Motor neuron (in vitro differentiated cells): ENCODE measurements around the gene IHH. TPM values are rescaled to one million over a fixed set of nuclear protein-coding genes. Genes with fewer than 3 reads are reported as not detected.
A peak's percentile ranks its signal among the peaks of the same experiment; 100 is the strongest.

Experiments
- ATAC-seq, 8 experiments: fragments of 200-7000 bp; cut with Tn5 transposase; replicated peaks in 6 of 8; 2 replicates each; pipeline ENCODE4 v1.8.0; 2021; ENCODE audit warnings: mild to moderate bottlenecking in 8 of 8, moderate library complexity in 8 of 8
- H3K27ac ChIP-seq, 2 donors: fragments of 250-450 bp; sonication (Bioruptor Pico); 2 replicates each; pipeline ENCODE4 v1.9.0; 2021; ENCODE audit warnings: antibody characterized with exemption in 2 of 2, mild to moderate bottlenecking in 2 of 2, moderate library complexity in 1 of 2
- H3K4me1 ChIP-seq, 2 donors: fragments of 250-450 bp; sonication (Bioruptor Pico); replicated peaks in 1 of 2; 2 replicates each; pipeline ENCODE4 v1.6.1; 2021; ENCODE audit warnings: antibody characterized with exemption in 2 of 2, mild to moderate bottlenecking in 2 of 2, moderate library complexity in 1 of 2
- H3K4me3 ChIP-seq, 5 donors: fragments of 250-450 bp; sonication (Bioruptor Pico); 2 replicates each; pipeline ENCODE4 v1.9.0; 2021; ENCODE audit warnings: antibody characterized with exemption in 5 of 5, mild to moderate bottlenecking in 5 of 5, moderate library complexity in 4 of 5
- WGBS, 10 experiments: fragments of 450-650 bp; shearing (Covaris generic); methylation state at CpG; one replicate each; pipeline ENCODE4 v1.0.0; 2022; 5-methylcytosine and 5-hydroxymethylcytosine counted together
- in situ Hi-C, 9 experiments: fragments of 400-800 bp; cut with MboI; loops; one replicate each; pipeline ENCODE4 v1.15.0; 2021; ENCODE audit warnings: low sequenced_read_pairs in 9 of 9, low pct_unique_long_range_greater_than_20kb in 2 of 9; ENCODE audit not compliant: unreplicated experiment in 9 of 9
- total RNA-seq, 8 experiments: library from RNA; unstranded; fragments of 300-600 nt; gene quantifications; 2 replicates each; pipeline versions ENCODE4 v1.2.3 to v1.2.4, GENCODE V29; 2022

IHH gene
- total RNA-seq, 8 experiments from 2014 or later = 0.08 to 0.57 (median 0.46) TPM; not detected in 3

DNA sequence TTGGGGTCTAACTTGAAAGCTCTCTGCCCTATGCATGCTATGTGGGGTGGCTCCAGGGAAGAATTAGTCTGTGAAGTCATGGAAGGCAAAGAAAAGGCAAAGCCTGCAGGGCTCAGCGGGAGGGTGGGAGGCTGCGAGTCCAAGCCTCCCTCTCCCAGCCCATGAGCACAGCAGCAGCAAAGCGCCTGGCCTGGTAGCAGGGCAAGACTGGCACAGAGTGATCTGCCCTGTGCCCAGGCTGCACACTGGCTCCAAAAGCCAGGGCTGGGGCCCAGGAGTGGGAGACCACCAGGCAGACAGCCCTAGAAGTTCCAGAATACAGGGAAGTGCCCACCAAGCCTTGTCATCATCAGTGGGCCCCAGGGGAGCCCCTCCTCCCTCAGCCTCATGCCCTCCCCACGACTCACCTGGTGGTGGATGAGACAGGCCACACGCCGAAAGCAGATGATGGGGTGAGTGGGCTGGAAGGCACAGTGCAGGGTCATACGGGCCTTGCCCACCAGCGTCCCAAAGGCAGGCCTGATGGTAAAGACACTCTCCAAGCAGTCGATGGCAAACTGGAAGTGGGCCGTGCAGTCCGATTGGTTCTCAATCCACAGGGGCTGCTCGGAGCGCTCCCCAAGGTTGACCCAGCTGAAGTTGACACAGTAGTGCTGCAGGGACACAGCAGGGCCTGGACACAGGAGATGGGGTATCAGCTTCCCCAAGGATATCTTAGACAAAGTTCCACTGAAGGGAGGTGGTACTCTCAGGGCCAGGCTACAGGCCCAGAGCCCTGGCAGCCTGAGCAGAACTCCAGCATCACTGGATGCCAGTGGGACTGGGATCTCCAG is 31.5 kb downstream of the IHH start:
- Histone ChIP-seq H3K27ac (no peak overlapping the region), H3K4me3 (no peak overlapping the region), H3K4me1 (no peaks in the 10 kb centered on the region)
- ATAC-seq = peak in 3 of 8 experiments; percentile 8 to 35 (median 24)
- WGBS, 10 experiments = 19 to 51% (median 32%) methylated on average over 2 to 4 of the region's 13 CpGs; no CpG with 5 or more reads in 6 of the 10 experiments
- in situ Hi-C loops = loop anchor here in 1 of 9 experiments (10.0 kb wide), 1 partner anchor 126 kb away; no protein-coding TSS in a partner anchor

DNA sequence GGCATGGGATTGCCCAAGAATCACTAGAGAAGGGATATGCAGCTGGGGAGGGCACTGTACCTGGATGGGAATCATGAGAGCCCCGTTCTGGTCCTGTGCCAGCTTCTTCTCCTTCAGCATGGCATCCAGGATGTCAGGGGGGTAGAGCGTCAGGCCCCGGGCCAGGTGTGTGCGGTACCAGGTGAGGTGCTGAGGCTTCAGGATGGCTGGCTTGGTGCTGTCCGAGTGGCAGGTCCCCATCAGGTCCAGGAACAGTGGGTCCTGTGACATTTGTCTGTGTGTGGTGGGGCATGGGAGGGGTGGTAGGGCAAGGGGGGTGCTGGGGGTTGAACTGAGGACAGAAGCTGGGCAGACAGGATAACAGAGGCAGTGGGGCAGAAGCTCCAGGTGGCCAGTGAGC is 32.6 kb downstream of the IHH start:
- ATAC-seq = no peak
- Histone ChIP-seq H3K27ac (no peak overlapping the region), H3K4me3 (no peak overlapping the region), H3K4me1 (no peaks in the 10 kb centered on the region)
- 0 to 73% (median 47%) methylated on average over 1 to 3 of the region's 5 CpGs; no CpG with 5 or more reads in 7 of the 10 experiments for WGBS, 10 experiments
- in situ Hi-C loops = loop anchor here in 1 of 9 experiments (10.0 kb wide), 1 partner anchor 127 kb away; no protein-coding TSS in a partner anchor

DNA sequence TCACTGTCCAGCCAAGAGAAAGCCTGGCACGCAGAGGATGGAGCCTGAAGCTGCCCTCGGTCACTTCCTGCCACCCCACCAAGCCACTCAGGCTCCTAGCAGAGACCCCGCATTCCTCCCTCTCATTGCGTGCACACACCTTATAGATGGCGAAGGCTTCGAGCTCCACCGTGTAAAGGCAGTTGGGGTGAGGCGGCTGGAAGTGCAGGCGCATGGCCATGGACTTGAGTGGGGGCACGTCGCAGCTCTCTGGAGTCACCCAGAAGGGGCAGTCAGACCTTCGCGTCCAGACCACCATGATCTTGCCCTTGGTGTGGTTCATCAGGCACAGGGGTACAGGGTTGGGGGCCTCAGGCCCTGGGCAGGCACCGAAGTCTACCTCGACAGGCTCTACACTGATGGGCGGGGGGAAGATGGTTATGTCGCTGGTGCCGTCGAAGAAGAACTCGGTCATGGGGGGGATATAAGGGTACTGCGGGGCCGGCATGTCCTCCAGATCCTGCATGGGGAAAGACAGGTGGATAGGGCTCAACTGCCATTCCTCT is 33.1 kb downstream of the IHH start:
- Histone ChIP-seq H3K4me3 (no peak overlapping the region), H3K27ac (no peak overlapping the region), H3K4me1 (no peaks in the 10 kb centered on the region)
- in situ Hi-C loops = loop anchor here in 1 of 9 experiments (10.0 kb wide), 1 partner anchor 127 kb away; no protein-coding TSS in a partner anchor
- ATAC-seq = no peak
- 54 to 100% (median 82%) methylated on average over 2 to 5 of the region's 22 CpGs; no CpG with 5 or more reads in 5 of the 10 experiments for WGBS, 10 experiments

DNA sequence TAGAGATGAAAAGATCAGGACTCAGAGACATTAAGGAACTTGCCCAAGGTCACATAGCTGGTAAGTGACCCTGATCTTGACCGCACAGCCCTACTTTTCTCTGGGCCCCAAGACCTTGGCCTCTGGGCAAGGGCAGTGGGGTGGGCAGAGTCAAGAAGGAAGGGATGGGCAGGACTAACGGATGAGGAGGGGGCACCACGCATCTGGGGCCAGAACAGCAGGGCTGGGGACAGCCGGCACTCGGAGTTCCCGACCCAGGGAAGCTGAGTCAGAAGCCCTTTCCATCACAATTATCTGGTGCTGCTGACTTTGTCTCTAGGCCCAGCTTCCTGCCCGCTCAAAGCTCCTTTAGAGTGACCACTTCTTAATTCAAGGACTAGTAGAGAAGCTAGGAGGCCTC is 33.8 kb downstream of the IHH start:
- no peak overlapping the region for H3K4me3 ChIP-seq
- no peak overlapping the region for H3K27ac ChIP-seq
- in situ Hi-C loops = loop anchor here in 1 of 9 experiments (10.0 kb wide), 1 partner anchor 128 kb away; no protein-coding TSS in a partner anchor
- WGBS, 10 experiments = 24 to 100% (median 75%) methylated on average over 1 to 4 of the region's 7 CpGs; no CpG with 5 or more reads in 6 of the 10 experiments
- H3K4me1 ChIP-seq = no peaks in the 10 kb centered on the region
- no peak for ATAC-seq

DNA sequence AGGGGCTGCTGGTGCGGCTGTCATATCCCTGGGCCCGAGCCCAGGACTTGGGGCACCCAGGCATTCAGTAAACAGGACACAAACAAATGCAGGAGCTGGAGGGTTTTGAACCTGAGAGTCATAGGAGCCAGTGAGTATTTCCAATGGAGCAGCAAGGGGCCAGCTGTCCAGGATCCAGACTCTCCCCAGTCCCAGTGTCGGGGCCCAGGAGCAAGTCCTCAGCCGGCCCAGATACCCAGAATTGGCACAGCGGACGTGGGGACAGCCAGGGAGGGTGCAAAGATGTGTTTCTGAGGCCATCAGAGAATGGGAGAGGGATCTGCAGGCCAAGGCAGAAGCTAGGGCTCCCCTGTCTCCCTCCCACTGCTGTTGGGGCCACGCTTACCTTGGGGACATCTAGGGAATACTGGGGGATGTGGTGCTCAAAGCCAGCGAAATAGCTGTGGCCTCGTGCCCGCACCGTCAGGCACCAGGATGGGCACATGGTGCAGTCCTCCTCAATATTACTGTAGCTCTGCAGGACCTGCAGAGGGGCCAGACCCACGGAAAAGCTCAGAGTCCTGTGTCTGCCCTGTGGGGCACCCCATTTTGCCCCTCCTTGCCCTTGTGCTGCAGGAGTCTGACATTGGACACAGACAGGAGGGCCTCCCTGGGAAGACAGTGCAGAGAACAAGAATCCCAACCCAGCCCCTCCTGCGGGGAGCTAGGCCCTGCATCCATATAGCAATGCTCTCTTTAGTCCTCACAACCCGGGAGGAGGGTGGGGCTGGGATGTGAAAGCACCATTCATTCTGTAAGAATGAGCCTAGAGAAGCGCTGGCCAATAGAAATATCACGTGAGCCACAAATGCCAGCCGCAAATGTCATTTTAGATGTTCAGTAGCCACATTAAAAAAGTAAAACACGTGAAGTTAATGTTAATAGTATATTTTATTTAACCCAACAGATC is 34.8 kb downstream of the IHH start:
- in situ Hi-C loops = loop anchor here in 1 of 9 experiments (10.0 kb wide), 1 partner anchor 129 kb away; no protein-coding TSS in a partner anchor
- no peak overlapping the region for H3K27ac ChIP-seq
- 6 to 71% (median 48%) methylated on average over 1 to 7 of the region's 18 CpGs; no CpG with 5 or more reads in 2 of the 10 experiments for WGBS, 10 experiments
- ATAC-seq = peak in 2 of 8 experiments; percentile 25 to 30
- H3K4me1 ChIP-seq = no peaks in the 10 kb centered on the region
- no peak overlapping the region for H3K4me3 ChIP-seq

DNA sequence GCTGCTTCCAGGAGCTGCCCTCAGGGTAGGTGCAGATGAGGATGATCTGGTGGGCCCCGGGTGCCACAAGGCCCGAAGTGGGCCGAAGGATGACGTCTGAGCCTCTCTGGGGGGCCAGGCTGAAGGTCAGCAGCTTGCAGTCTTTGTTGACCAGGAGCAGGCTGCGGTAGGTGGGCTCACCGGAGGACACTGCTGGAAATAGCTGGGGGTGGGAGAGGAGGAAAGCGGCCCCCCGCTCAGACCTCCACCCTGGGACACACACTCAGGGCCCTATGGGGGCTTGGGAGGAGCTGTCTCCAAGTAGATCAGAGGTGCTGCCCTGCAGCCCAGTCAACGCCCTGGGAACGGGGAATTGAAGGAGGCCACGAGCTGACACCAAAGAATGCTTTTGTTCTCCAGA is 36.7 kb downstream of the IHH start:
- Histone ChIP-seq H3K4me3 (no peak overlapping the region), H3K27ac (no peak overlapping the region), H3K4me1 (no peaks in the 10 kb centered on the region)
- no peak for ATAC-seq
- WGBS, 10 experiments = 0 to 58% (median 40%) methylated on average over 1 to 6 of the region's 11 CpGs; no CpG with 5 or more reads in 5 of the 10 experiments
- in situ Hi-C loops = loop anchor here in 2 of 9 experiments (10.0 to 25.0 kb wide), 2 partner anchors 113 to 131 kb away; no protein-coding TSS in a partner anchor

DNA sequence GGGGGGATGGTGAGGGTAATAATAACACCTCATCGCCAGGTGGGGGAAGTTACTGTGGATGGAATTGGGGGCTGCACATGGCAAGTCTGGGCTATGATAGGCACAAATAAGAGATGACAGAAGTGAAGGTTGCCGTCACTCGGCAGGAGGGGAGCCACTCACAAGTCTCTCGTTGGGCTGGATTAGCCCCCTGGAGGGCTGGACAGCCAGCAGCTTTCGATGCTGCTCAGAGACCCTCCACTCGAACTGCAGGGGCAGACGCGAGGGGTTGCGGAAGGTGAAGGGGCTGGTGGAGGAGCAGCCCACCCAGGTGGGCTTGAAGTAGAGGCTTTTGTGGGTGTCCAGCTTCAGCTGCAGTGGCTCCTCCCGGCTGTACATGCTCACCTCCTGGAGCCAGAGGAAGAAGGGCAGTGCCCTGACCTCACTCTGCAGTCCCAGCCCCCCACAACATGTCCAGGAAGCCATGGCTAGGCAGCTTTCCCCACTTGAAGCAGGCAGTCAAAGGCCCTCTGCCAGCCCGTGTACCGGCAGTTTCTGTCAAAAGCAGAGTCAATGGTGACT is 37.6 kb downstream of the IHH start:
- WGBS, 10 experiments = 40 to 73% (median 61%) methylated on average over 2 to 7 of the region's 12 CpGs; no CpG with 5 or more reads in 5 of the 10 experiments
- in situ Hi-C loops = loop anchor here in 2 of 9 experiments (10.0 to 25.0 kb wide), 2 partner anchors 114 to 132 kb away; no protein-coding TSS in a partner anchor
- ATAC-seq = no peak
- H3K4me1 ChIP-seq = no peaks in the 10 kb centered on the region
- H3K4me3 ChIP-seq = no peak overlapping the region
- H3K27ac ChIP-seq = no peak overlapping the region

DNA sequence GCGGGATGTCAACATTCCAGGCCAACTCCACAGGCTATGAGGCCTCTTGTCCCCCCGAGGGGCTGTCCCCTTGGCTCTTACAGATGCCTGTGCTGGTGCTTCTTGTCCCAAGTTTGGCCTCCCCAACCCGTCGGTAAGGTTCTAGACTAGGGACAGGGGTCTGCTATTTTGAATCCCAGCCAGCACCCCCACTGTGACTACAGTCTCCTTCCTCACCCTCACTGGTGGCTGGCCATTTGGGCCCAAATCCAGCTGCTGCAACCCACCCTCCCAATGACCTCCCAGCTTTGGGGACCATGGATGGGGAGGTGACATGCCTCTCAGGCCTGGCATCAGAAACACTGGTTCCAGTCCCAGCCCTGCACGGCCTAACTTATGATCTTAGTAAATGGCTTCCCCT is 38.1 kb downstream of the IHH start:
- 19 to 73% (median 56%) methylated on average over 2 to 3 of the region's 5 CpGs; no CpG with 5 or more reads in 7 of the 10 experiments for WGBS, 10 experiments
- no peaks in the 10 kb centered on the region for H3K4me1 ChIP-seq
- in situ Hi-C loops = loop anchor here in 2 of 9 experiments (10.0 to 25.0 kb wide), 2 partner anchors 115 to 132 kb away; no protein-coding TSS in a partner anchor
- no peak overlapping the region for H3K27ac ChIP-seq
- no peak overlapping the region for H3K4me3 ChIP-seq
- ATAC-seq = no peak

DNA sequence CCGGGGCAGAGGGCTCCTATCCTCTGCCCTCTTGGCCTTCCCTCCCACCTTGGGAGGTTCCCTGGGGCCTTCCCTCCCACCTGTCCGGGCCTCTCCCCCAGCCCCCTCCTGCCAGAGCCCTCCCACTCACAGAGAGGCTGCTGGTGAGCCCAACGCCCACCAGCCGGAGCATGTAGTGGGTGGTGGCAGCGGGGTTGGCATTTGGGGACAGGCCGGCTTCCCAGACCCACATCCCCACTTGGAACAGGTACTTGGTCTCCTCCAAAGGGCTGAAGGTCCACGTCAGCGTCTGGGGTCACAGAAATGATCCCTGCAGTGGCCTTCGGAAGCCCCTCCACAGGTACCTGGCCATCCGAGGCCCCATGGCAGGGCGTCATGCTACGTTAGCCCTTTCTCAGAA is 38.7 kb downstream of the IHH start:
- in situ Hi-C loops = loop anchor here in 2 of 9 experiments (10.0 to 25.0 kb wide), 2 partner anchors 115 to 133 kb away; no protein-coding TSS in a partner anchor
- Histone ChIP-seq H3K4me1 (no peaks in the 10 kb centered on the region), H3K27ac (no peak overlapping the region), H3K4me3 (no peak overlapping the region)
- ATAC-seq = no peak
- 50 to 63% methylated on average over 2 to 4 of the region's 12 CpGs; no CpG with 5 or more reads in 8 of the 10 experiments for WGBS, 10 experiments

DNA sequence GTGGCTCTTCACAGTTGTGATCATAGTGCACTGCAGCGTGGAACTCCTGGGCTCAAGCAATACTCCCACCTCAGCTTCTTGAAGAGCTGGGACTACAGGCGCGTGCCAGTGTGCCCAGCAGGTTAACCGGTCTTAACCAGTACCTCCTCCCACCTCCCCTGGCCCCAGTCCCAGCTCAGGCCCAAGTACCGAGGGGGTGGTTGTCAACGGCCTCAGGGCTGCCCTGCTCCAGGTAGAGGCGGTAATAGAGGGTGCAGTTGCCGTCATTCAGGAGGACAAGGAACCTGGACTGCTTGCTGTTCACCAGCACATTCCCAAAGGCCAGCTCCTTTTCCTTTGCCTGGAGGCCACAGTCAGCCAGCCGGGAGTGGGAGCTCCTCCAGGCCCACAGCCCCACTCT is 39.1 kb downstream of the IHH start:
- no peak overlapping the region for H3K27ac ChIP-seq
- ATAC-seq = no peak
- in situ Hi-C loops = loop anchor here in 2 of 9 experiments (10.0 to 25.0 kb wide), 2 partner anchors 116 to 133 kb away; no protein-coding TSS in a partner anchor
- 0% methylated on average over 1 of the region's 9 CpGs; no CpG with 5 or more reads in 9 of the 10 experiments for WGBS, 10 experiments
- H3K4me1 ChIP-seq = no peaks in the 10 kb centered on the region
- no peak overlapping the region for H3K4me3 ChIP-seq

DNA sequence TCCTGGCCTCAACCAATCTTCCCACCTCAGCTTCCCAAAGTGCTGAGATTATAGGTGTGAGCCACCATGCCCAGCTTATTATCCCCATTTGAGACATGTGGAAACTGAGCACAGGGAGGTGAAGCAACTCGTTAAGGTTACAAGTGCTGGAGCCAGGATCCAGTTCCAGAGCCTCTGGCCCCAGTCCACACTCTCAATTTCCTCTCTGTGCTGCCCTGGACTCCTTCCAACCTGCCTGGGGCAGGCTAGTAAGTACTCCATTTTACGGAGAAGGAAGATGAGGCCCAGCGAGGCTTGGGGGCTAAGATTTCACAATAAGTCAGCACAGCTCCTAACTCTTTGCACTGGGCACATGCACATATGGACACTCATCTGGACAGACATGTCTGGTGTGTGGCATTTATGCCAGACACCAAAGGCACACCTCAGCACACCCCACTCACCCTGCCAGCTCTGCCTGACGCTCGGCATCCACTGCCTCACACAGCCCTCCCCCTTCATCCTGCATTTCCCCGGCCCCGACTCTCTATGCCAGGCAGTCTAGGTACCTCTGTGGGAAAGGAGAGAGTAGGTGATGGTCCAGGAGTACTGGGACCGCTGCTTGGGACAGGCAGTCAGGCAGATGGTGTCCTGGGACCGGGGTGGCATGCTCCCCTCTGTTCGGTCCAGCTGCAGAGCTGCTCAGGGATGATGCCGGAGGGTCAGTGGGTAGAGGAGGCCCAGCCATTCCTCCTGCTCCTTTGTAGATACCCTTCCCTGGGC is 39.9 kb downstream of the IHH start:
- no peak for ATAC-seq
- WGBS, 10 experiments = 57 to 100% (median 80%) methylated on average over 1 to 5 of the region's 11 CpGs; no CpG with 5 or more reads in 4 of the 10 experiments
- in situ Hi-C loops = loop anchor here in 2 of 9 experiments (10.0 to 25.0 kb wide), 2 partner anchors 117 to 134 kb away; no protein-coding TSS in a partner anchor

More for the DNA sequence above, 39.9 kb downstream of the IHH start:
- Histone ChIP-seq H3K4me1 (no peaks in the 10 kb centered on the region), H3K27ac (no peak overlapping the region), H3K4me3 (no peak overlapping the region)
